ENCODE results near the gene TRPM5. TPM values are rescaled to one million over a fixed set of nuclear protein-coding genes. Genes with fewer than 3 reads are reported as not detected.

Gene TRPM5
- total and polyA plus RNA-seq, 2 experiments from 2014 or later = not detected

GRCh38 chr11:2432171-2432621 is 12.1 kb downstream of the TRPM5 start (continued):
- no peak for TF ChIP-seq ZNF462 (CRISPR knock-in tag; IDR thresholded peaks at IDR 0.05)
- TF ChIP-seq ZNF331 (CRISPR knock-in tag; IDR thresholded peaks at IDR 0.05; ENCODE audit: low read depth) = no peak
- no peak for TF ChIP-seq NANOG (IDR thresholded peaks at IDR 0.05; ENCODE audit: borderline replicate concordance)

GRCh38 chr11:2431395-2431794 is 12.9 kb downstream of the TRPM5 start:
- H3K27me3 Mint-ChIP-seq (ENCODE audit: insufficient read depth, low read depth, poor library complexity) = no peaks in the 10 kb centered on the region
- no peak for ATAC-seq
- H3K27ac Mint-ChIP-seq = no peak overlapping the region
- 0 out of 2 replicates have a peak, but pooled peaks cover 5% of the 10 kb centered on the region for H3K9me2 ChIP-seq (ENCODE audit: insufficient read depth)
- no peaks in the 10 kb centered on the region for H3K27me3 ChIP-seq (ENCODE audit: insufficient read depth)
- H3K4me1 Mint-ChIP-seq = no peaks in the 10 kb centered on the region
- H3K36me3 ChIP-seq (ENCODE audit: insufficient read depth) = no peaks in the 10 kb centered on the region
- H3K36me3 Mint-ChIP-seq (ENCODE audit: low read depth) = no peaks in the 10 kb centered on the region
- no peaks in the 10 kb centered on the region for H4K20me1 ChIP-seq (replicated peaks; ENCODE audit: insufficient read depth)
- H3K9me3 Mint-ChIP-seq = no peaks in the 10 kb centered on the region
- DNase-seq (ENCODE audit: low spot score) = no peak
- no peak overlapping the region for H3K27ac ChIP-seq (ENCODE audit: low read depth)
- no peaks in the 10 kb centered on the region for H3K79me2 ChIP-seq (replicated peaks; ENCODE audit: insufficient read depth)
- no peak overlapping the region for H3K4me2 ChIP-seq
- no peaks in the 10 kb centered on the region for H3K4me1 ChIP-seq (ENCODE audit: insufficient read depth)
- no peak overlapping the region for H3K4me3 ChIP-seq
- no peaks in the 10 kb centered on the region for H3F3A ChIP-seq (replicated peaks; ENCODE audit: low read depth)
- no peak overlapping the region for H3K4me3 Mint-ChIP-seq
- H2AFZ ChIP-seq = no peak overlapping the region
- no peak for TF ChIP-seq REST (IDR thresholded peaks at IDR 0.05; ENCODE audit: unreplicated experiment)
- no peak for TF ChIP-seq ZNF331 (CRISPR knock-in tag; IDR thresholded peaks at IDR 0.05; ENCODE audit: low read depth)
- no peak for TF ChIP-seq ZNF462 (CRISPR knock-in tag; IDR thresholded peaks at IDR 0.05)
- no peak for TF ChIP-seq NANOG (IDR thresholded peaks at IDR 0.05; ENCODE audit: borderline replicate concordance)
- TF ChIP-seq STAT1 (IDR thresholded peaks at IDR 0.05; ENCODE audit: unreplicated experiment) = no peak
- TF ChIP-seq POLR2AphosphoS5 (IDR thresholded peaks at IDR 0.05; ENCODE audit: low read depth) = no peak

Measured in GM23338 (cell line).